ENCODE results near the gene ZNF608. TPM values are rescaled to one million over a fixed set of nuclear protein-coding genes. Genes with fewer than 3 reads are reported as not detected.

The ZNF608 gene
- total RNA-seq, 1 experiment from 2014 or later: 17.5 TPM

GRCh38 chr5:124745007-124745927 lies 1.2 kb downstream of the ZNF608 start:
- ChIA-PET CTCF (no interaction called here), POLR2A (no interaction called here)
- H3K27me3 ChIP-seq (replicated peaks; ENCODE audit: control insufficient read depth, insufficient read depth, low read length): no peaks in the 10 kb centered on the region
- H3K9me3 Mint-ChIP-seq (ENCODE audit: unreplicated experiment): no peaks in the 10 kb centered on the region
- H3K4me3 Mint-ChIP-seq (ENCODE audit: unreplicated experiment): no peak overlapping the region
- H3K4me1 ChIP-seq: peaks cover 57% of the 10 kb centered on the region
- H3K9me3 ChIP-seq: no peaks in the 10 kb centered on the region
- peaks cover 17% of the 10 kb centered on the region for H3K36me3 Mint-ChIP-seq (ENCODE audit: insufficient read depth, unreplicated experiment)
- H3K27ac Mint-ChIP-seq (ENCODE audit: unreplicated experiment): peak overlapping the region; percentile 93
- no peak for TF ChIP-seq CTCF (IDR thresholded peaks at IDR 0.05; ENCODE audit: insufficient read depth in 1 of 2, low read depth in 1 of 2, low read length in 1 of 2, severe bottlenecking in 1 of 2, unreplicated experiment in 1 of 2)
- DNase-seq: no peak
- peak overlapping the region; percentile 62 for H3K4me3 ChIP-seq (ENCODE audit: low read depth, low read length)
- BruUV-seq (replicated peaks): no TSS peak
- no peaks in the 10 kb centered on the region for H3K4me1 Mint-ChIP-seq (ENCODE audit: low read depth, unreplicated experiment)
- H3K27me3 Mint-ChIP-seq (ENCODE audit: insufficient read depth, unreplicated experiment): no peaks in the 10 kb centered on the region
- intact Hi-C loops (cut with micrococcal nuclease; ENCODE audit: unreplicated experiment): loop anchor here (5.0 kb wide), 6 partner anchors 142 to 458 kb away; no protein-coding TSS in a partner anchor
- H3K36me3 ChIP-seq (ENCODE audit: control insufficient read depth, insufficient read depth, low read length): no peaks in the 10 kb centered on the region; the same call in 1 of the 2 replicates

GRCh38 chr5:124744170-124744971 lies 2.1 kb downstream of the ZNF608 start:
- Histone ChIP-seq H3K4me1 (peaks cover 58% of the 10 kb centered on the region), H3K27me3 (replicated peaks; ENCODE audit: control insufficient read depth, insufficient read depth, low read length) (no peaks in the 10 kb centered on the region), H3K9me3 (no peaks in the 10 kb centered on the region), H3K36me3 (ENCODE audit: control insufficient read depth, insufficient read depth, low read length) (no peaks in the 10 kb centered on the region; the same call in 1 of the 2 replicates), H3K4me3 (ENCODE audit: low read depth, low read length) (no peak overlapping the region)
- TF ChIP-seq CTCF (IDR thresholded peaks at IDR 0.05; ENCODE audit: insufficient read depth in 1 of 2, low read depth in 1 of 2, low read length in 1 of 2, severe bottlenecking in 1 of 2, unreplicated experiment in 1 of 2): no peak
- intact Hi-C loops (cut with micrococcal nuclease; ENCODE audit: unreplicated experiment): no loop called here
- H3K27me3 Mint-ChIP-seq (ENCODE audit: insufficient read depth, unreplicated experiment): no peaks in the 10 kb centered on the region
- ChIA-PET POLR2A (no interaction called here), CTCF (no interaction called here)
- H3K36me3 Mint-ChIP-seq (ENCODE audit: insufficient read depth, unreplicated experiment): peaks cover 17% of the 10 kb centered on the region
- H3K4me3 Mint-ChIP-seq (ENCODE audit: unreplicated experiment): no peak overlapping the region
- peaks cover 7% of the 10 kb centered on the region for H3K4me1 Mint-ChIP-seq (ENCODE audit: low read depth, unreplicated experiment)
- no TSS peak for BruUV-seq (replicated peaks)
- no peak for DNase-seq
- no peaks in the 10 kb centered on the region for H3K9me3 Mint-ChIP-seq (ENCODE audit: unreplicated experiment)
- H3K27ac Mint-ChIP-seq (ENCODE audit: unreplicated experiment): no peak overlapping the region

GRCh38 chr5:124743602-124744169 lies 2.8 kb downstream of the ZNF608 start:
- Mint-ChIP-seq H3K36me3 (ENCODE audit: insufficient read depth, unreplicated experiment) (peaks cover 11% of the 10 kb centered on the region), H3K4me3 (ENCODE audit: unreplicated experiment) (no peak overlapping the region), H3K27ac (ENCODE audit: unreplicated experiment) (no peak overlapping the region), H3K27me3 (ENCODE audit: insufficient read depth, unreplicated experiment) (no peaks in the 10 kb centered on the region), H3K9me3 (ENCODE audit: unreplicated experiment) (no peaks in the 10 kb centered on the region), H3K4me1 (ENCODE audit: low read depth, unreplicated experiment) (peaks cover 11% of the 10 kb centered on the region)
- ChIA-PET POLR2A (no interaction called here), CTCF (no interaction called here)
- no TSS peak for BruUV-seq (replicated peaks)
- Histone ChIP-seq H3K4me1 (peaks cover 62% of the 10 kb centered on the region), H3K36me3 (ENCODE audit: control insufficient read depth, insufficient read depth, low read length) (no peaks in the 10 kb centered on the region; the same call in 1 of the 2 replicates), H3K4me3 (ENCODE audit: low read depth, low read length) (no peak overlapping the region), H3K27me3 (replicated peaks; ENCODE audit: control insufficient read depth, insufficient read depth, low read length) (no peaks in the 10 kb centered on the region), H3K9me3 (no peaks in the 10 kb centered on the region)
- no peak for TF ChIP-seq CTCF (IDR thresholded peaks at IDR 0.05; ENCODE audit: insufficient read depth in 1 of 2, low read depth in 1 of 2, low read length in 1 of 2, severe bottlenecking in 1 of 2, unreplicated experiment in 1 of 2)
- DNase-seq: no peak
- intact Hi-C loops (cut with micrococcal nuclease; ENCODE audit: unreplicated experiment): no loop called here
